Measurements from ENCODE around the gene IGFBP2.

DNA sequence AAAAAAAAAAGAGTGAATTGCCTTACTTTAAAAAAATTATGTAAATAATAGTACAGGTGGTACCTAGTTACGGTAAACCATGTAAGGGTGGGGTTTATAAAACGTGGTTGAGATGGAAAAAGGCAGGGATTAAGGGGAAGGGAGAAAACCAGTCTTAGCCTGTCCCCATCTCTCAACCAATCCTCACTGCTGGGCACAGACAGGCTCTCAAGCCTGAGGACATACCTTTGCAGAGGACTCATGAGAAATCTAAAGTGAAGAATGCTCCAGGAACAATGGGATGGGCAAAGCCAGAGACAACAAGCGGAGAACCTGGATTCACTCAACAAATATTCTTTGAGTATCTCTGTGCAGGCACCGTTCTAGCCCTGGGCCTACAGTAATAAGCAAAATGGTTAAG is 3.4 kb upstream of the IGFBP2 start:
- TF ChIP-seq, protein P1, sequence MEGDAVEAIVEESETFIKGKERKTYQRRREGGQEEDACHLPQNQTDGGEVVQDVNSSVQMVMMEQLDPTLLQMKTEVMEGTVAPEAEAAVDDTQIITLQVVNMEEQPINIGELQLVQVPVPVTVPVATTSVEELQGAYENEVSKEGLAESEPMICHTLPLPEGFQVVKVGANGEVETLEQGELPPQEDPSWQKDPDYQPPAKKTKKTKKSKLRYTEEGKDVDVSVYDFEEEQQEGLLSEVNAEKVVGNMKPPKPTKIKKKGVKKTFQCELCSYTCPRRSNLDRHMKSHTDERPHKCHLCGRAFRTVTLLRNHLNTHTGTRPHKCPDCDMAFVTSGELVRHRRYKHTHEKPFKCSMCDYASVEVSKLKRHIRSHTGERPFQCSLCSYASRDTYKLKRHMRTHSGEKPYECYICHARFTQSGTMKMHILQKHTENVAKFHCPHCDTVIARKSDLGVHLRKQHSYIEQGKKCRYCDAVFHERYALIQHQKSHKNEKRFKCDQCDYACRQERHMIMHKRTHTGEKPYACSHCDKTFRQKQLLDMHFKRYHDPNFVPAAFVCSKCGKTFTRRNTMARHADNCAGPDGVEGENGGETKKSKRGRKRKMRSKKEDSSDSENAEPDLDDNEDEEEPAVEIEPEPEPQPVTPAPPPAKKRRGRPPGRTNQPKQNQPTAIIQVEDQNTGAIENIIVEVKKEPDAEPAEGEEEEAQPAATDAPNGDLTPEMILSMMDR (IDR thresholded peaks at IDR 0.05) = no peak
- TF ChIP-seq POLR2A (IDR thresholded peaks at IDR 0.05) = no peak

All from adrenal gland (tissue), 5 donors.